Effector CD4-positive, alpha-beta T cell (primary cell): ENCODE measurements around the gene CLDN14. TPM values are rescaled to one million over a fixed set of nuclear protein-coding genes. Genes with fewer than 3 reads are reported as not detected.
A peak's percentile ranks its signal among the peaks of the same experiment; 100 is the strongest.

Experiments used
- DNase-seq: peaks from one replicate; pipeline ENCODE4 v3.0.0-alpha.2; 2020
- total RNA-seq: gene quantifications from one replicate; lab custom pipeline; 2026; lab: John Stamatoyannopoulos, UW

Gene CLDN14
- total RNA-seq: not detected

DNA sequence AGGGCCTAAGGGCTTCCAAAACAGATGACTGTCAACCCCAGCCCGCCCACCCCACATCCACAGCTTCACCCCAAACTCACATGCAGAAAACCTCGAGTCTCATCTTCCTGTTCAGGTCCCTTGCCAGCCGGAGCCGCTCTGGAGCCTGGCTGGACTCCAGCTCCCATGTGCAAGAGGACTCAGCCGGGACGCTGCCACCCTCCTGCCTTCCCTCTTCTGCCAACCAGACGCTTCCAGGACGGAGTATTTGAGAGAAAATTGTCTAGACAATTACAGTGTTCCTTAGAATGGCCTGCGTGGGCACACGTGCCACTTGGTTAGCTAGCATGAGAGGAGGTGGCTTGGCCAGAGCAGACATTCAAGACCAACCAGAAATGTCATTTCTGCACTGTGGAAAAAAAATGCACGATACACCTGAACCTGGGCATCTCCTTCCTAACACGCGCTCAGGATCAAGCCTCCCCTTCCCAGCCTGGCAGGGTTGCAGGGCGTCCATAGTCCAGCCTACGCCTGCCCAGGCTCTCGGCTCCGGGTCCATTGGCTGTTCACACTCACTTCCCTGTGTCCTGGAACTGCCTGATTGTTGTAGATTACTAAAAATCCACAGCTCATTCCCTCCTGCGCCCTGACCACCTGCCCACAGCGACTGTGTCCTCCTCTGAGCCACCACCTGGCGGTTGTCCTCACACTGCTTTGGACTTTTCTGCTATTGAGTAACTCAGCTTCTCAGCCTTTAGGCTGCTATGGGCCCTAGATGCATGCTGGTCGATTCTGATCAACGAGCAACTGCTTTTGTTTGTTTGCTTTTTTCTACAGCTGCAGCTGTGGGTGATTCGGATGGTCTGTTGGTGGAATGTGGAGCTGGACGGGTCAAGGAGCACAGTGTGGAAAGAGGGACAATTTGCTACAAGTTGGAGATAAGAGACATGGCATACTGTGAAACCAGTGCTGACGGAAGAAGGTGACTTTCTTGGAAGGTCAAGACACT lies at the start of gene CLDN14:
TSS of gene CLDN14 (minus strand) at position 708 of the 988 bp plus-strand sequence. CDS start 18,427 bp downstream, outside the sequence.
- no peak for DNase-seq

GRCh38 chr21:36528716-36529115 lies 48.8 kb upstream of the CLDN14 start:
- DNase-seq: no peak

DNA sequence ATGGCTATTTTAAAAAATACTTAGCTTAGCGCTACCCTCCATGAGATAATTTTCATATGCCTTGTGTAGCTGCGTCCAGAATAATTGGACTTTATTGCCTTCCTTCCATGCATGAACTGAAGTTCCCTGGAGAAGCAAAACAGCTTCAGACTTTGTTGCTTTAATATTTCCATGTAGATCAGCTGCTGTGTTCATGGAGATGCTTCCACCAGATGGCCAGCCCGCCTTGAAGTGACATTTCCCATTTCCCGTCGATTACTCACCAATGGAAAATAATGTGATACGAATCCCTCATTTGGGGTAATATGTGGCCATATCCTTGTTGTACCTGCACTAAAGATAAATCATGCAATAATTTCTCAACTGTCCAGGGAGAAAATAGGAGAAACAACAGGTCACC lies 47.4 kb upstream of the CLDN14 start:
- DNase-seq: no peak

GRCh38 chr21:36526104-36526503 lies 46.2 kb upstream of the CLDN14 start:
- DNase-seq: no peak

- no peak for DNase-seq
These were observed 44.6 kb upstream of the CLDN14 start for GRCh38 chr21:36524477-36524876.

DNA sequence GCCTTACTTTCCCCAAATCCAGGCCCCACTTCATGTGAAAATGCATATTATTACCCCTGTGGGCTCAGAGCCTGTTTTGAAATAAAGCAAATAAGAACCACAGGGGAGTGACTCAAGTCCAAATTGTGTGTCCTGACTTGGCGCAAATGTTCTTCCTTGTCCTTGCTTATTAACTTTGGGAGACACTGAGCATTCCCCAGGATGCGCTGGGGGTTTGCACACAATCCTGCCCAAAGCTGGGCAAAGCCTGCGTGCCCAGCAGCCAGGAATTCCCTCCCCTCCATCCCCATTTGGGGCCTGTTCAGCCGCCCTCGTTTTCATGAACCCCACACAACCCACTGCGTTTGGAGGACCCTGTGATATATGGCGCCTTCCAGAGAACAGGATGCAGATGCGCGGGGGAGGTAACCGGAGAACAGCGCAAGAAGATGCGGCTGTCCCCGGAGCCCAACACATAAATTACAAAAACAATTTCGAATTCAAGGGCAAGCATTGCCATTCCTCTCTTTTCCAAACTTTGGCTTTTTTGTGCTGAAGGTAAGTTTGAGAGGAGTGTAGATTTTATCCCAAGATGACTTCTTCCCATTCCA lies 42.4 kb upstream of the CLDN14 start:
- DNase-seq: no peak

DNA sequence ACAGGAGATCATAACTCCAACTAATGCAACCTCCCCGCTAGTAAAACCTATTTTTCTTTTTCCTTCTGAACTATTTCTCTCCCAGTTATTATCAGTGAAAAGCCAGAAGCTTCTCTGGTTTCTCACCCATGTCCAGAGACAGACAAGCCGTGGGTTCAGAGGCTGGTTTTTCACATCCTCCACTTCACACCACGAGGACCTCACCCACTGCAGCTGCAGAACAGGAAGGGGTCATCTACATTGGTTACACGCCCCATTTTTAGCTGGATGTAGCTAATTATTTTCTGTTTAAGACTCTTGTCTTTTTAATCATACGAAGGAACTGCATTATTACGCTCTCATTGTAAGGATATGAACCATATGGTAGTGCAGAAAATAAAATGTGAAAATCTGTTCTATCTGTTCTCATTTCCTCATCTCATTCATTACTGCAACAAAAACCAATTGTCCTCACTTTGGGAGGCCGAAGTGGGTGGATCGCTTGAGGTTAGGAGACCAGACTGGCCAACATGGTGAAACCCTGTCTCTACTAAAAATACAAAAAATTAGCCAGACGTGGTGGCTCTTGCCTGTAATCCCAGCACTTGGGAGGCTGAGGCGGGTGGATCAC lies 39.1 kb upstream of the CLDN14 start:
- DNase-seq: no peak

- DNase-seq: no peak
These were observed 37.6 kb upstream of the CLDN14 start for GRCh38 chr21:36517366-36518075.

- no peak for DNase-seq
These were observed 36.4 kb upstream of the CLDN14 start for GRCh38 chr21:36516281-36516680.

DNA sequence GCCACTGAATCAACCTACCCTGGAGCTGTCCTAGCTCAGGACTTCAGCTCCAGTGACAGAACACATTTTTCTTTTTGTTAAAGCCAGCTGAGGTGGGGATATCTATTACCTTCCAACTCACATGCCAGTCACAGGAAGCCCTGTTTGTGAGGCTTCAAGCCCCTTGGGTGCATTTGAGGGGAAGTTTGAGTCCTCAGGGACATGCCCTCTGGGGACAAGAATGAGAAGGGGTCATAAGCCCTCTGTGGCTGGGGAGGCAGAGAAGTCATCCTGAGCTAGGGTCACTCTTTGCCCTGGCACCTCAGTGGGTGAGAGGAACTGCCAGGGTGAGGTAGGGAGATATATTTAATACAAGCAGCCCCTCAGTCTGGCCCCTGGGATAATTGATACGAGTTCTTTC lies 33.5 kb upstream of the CLDN14 start:
- DNase-seq: no peak

DNA sequence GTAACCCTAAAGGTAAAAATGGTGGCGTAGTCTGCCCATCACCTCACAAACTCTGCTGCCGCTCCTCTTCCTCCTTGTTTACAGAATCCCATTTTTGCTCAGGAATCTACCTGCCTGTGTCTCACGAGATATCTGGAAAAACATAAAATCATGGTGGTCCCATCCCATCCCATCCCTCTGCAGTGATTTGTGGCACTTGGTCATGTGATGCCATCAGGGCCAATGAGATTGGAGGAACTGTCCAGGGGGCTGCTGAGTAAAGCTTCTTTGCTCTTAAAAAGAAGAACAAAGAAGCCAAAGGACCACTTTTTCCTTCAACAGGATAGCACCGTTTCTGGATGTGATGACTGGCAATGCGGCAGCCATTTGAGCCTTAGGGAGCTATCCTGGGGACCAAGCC lies 33.0 kb upstream of the CLDN14 start:
- DNase-seq: no peak

DNA sequence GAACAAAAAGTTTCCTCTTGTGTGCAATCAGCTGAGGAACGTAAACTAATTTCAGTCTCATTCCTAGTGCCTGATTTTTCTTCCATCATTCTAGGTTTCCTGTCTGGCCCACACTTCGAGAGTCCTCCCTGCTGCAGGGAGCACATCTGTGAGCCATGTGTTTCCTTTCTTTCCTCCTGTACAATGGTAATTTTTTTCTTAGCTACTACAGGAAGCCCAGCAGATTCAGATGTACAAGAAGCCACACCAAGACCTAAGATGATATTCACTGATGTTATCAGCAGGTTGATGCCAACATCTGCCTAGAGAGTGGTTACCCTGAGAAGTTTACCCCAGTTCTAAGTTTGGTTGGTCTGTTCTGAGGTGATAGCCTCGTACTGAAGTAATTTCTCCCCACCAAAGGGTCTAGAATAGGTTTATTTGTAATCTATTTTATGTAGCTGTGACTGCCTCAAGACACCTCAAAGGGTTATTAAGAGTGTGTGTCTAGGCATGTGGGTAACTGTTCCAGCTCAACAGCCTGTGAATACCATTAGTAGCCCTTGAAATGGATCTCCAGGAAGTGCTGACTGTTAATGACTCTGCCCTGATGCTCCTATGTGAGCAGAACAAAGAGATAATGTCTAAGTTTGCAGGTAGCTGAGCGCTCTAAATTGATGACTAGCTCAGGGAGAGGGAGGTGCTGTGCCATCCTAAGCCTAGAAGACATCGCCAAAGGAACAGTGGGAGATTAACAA lies 31.7 kb upstream of the CLDN14 start:
- DNase-seq: no peak

- DNase-seq: no peak
These were observed 31.0 kb upstream of the CLDN14 start for GRCh38 chr21:36510911-36511310.

DNA sequence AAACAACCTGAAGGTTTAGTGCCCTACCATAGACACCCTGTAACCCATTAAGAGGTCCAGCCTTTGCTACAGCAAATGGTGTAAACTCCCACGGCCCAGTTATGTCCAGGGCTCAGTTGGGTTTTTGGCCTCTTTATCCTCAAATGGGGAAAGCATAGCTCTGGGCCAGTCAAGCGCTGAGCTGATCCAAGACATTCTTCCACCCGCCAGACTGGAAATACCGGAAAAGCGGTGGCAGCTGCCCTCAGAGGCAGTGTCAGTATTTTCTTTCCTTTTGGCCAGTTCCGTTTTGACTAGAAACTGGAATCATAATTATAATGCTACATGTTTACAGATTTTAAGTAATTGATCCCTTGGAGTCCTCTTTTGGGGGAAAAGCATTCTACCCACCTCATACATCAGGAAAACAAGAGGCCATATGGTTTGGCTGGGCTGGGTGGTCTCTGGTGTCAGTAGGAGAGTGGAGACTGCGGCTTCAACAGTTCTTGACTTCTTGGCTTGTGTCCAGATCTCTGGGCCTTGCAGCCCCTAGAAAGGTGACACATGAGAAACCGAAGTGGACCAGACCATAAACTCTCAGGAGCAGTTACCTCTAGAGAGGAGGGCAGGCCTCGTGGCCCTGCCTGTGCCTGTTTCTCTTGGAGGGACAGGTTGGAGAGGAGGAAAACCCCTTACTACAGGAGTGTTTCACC lies 30.2 kb upstream of the CLDN14 start:
- DNase-seq: no peak

- DNase-seq: no peak
These were observed 29.0 kb upstream of the CLDN14 start for GRCh38 chr21:36508948-36509347.

- no peak for DNase-seq
These were observed 27.6 kb upstream of the CLDN14 start for GRCh38 chr21:36507397-36508018.

- no peak for DNase-seq
These were observed 26.6 kb upstream of the CLDN14 start for GRCh38 chr21:36506482-36506881.

DNA sequence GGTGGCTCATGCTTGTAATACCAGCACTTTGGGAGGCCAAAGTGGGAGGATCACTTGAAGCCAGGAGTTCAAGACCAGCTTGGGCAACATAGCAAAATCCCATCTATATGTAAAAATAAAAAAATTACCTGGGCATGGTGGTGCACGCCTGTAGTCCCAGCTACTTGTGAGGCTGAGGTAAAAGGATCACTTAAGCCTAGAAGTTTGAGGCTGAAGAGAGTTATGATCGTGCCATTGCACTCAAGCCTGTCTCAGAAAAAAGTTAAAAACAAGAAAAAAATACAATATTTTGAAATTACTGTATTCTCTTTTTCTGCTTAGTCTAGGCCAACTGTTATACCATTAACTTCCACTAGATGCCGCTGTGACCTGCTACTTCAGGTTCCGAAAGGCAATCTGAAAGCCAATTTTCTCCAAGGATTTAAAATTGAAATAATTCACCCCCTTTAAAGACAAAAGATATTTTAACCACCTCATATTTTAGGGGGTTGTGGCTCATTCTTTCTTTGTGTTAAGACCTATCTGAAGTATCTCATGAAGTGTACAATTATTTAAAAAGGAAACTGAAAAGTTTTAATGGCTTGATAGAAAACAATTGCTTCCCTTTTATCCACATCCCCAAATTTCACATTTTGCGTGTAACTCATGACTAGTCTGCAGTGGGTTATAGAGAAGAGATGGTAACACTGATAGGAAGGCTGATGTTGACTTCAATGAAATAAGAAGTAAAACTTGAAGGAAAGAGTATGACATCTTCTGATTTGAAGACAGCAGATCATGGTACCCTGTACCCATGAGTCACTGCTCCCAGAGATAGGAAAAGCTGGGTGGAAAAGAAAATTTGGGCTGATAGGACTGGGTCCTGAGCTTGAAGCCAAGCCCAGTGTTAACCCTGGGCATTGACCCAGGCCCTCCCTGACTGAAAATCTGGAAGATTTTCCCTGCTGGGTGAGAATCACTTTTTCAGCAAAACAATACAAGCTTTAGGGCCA lies 24.4 kb upstream of the CLDN14 start:
- DNase-seq: peak; percentile 19

DNA sequence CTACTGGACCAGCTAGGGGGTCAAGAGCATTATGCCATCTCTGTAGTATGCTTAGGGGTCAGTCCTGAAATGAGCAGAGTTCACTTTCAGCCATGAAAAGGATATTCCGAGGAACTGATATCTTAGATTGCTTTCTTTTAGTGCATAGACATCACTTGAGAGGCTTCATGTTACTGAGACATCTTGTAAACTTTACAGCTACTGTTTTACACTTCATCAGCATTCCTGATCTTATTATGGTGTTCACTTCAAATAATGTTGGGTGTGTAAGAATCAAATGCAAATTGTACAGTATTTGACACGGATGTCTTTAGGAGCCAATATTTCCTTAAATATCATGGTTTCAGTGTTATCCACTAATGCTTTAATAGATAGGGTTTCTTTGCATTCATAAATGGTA lies 22.4 kb upstream of the CLDN14 start:
- no peak for DNase-seq

DNA sequence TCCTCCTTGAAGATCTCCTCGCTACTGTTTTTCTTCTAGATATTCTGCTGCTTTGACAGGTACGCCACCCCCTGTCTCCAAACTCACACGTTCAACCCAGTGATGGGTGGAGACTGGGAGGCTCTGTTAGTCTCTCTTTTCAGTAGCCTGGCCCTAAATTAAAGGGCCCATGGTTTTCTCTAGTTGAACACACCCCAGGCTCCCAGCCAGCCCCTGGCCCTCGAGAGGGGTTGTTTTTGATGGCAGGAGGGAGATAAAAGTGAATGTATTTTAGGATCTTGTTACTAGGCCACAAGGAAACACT lies 21.6 kb upstream of the CLDN14 start:
- DNase-seq: no peak
